ENCODE measurements around the gene USP4. TPM values are rescaled to one million over a fixed set of nuclear protein-coding genes. Genes with fewer than 3 reads are reported as not detected.

USP4 gene
- total RNA-seq, 4 donors from 2014 or later = 29.9 to 34.2 (median 31.5) TPM

DNA sequence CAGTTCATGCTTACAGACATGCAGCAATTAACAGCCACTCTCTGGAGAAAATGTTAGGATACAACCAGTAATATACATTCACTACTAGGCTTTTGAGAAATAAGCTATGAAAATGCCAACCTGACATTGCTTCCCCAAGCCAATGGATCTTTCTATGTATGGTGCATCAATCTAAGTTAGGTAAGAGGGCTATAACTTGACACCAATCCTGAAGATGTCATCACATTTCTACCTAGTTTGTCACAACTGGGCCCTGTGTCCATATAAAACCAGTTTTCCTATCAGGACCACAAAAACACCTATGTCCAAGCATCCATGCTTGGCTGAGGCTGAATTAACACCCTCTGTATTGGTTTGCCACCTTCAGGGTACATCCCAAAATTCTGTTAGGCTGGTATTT lies 32.1 kb upstream of the USP4 start:
- TF ChIP-seq, protein P1, sequence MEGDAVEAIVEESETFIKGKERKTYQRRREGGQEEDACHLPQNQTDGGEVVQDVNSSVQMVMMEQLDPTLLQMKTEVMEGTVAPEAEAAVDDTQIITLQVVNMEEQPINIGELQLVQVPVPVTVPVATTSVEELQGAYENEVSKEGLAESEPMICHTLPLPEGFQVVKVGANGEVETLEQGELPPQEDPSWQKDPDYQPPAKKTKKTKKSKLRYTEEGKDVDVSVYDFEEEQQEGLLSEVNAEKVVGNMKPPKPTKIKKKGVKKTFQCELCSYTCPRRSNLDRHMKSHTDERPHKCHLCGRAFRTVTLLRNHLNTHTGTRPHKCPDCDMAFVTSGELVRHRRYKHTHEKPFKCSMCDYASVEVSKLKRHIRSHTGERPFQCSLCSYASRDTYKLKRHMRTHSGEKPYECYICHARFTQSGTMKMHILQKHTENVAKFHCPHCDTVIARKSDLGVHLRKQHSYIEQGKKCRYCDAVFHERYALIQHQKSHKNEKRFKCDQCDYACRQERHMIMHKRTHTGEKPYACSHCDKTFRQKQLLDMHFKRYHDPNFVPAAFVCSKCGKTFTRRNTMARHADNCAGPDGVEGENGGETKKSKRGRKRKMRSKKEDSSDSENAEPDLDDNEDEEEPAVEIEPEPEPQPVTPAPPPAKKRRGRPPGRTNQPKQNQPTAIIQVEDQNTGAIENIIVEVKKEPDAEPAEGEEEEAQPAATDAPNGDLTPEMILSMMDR (IDR thresholded peaks at IDR 0.05) = no peak
- TF ChIP-seq POLR2A (IDR thresholded peaks at IDR 0.05) = no peak
- H3K4me3 ChIP-seq (ENCODE audit: low read depth, poor library complexity, severe bottlenecking) = no peak overlapping the region
- no peak for DNase-seq (ENCODE audit: low spot score in 2 of 2)
- intact Hi-C loops (cut with DNase I; ENCODE audit: low total_unique reads) = no loop called here

DNA sequence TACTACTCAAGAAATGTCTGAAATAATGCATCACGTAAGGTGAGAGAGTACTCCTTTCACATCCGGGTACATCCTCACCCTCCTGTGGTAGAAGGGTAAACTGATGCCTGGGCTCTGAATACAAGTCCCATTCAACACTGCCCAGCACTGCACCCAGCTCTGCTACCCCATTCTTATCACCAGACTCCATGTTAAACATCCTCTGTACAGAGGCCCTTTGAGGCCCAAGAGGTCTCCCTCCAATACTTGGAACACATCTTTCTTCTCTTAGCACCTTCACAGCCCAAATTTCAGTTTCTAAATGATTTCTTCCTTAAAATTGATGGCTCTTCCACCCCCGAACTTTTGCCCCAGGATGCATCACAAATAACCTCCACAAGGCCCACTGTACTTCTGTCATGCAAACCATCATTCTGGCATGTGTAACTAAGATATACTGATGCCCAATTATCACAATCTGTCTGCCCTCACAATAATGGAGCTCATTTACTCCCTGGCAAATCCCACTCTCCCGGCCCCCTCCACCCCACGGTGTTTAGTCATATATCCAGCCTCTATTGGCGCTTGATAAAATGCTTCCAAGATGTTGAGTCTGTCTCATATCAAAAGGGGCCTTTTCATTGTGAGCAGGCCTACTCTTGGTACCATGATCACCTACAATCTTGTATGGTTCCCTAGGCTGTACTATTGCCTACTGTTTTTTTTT lies 30.9 kb upstream of the USP4 start:
- intact Hi-C loops (cut with DNase I; ENCODE audit: low total_unique reads) = no loop called here
- 89 to 91% methylated on average over 6 of the region's 6 CpGs for WGBS, 2 donors
- H3K4me3 ChIP-seq (ENCODE audit: low read depth, poor library complexity, severe bottlenecking) = no peak overlapping the region
- TF ChIP-seq, protein P1 (IDR thresholded peaks at IDR 0.05) = no peak
- TF ChIP-seq POLR2A (IDR thresholded peaks at IDR 0.05) = no peak
- DNase-seq (ENCODE audit: low spot score in 2 of 2) = no peak

DNA sequence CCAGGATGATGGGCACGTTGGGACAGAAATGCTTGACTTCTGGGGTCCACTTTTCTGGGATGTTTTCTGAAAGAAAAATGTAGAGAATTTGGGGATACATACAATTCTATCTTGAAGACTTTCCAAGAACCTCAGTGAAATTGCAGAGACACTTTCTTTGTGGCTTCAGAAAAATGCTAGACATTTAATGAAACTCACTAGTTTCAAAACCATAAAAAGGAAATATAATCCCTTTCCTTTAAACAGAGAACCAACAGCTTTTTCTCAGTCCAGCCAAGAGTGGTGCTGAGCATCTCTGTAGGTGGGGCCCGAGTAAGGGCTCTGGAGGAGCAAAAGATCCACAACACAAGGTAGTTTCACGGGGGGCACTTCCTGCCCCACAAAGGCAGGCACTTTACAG lies 22.7 kb upstream of the USP4 start:
- DNase-seq (ENCODE audit: low spot score in 2 of 2) = no peak
- TF ChIP-seq, protein P1 (IDR thresholded peaks at IDR 0.05) = no peak
- no peak for TF ChIP-seq POLR2A (IDR thresholded peaks at IDR 0.05)
- intact Hi-C loops (cut with DNase I; ENCODE audit: low total_unique reads) = no loop called here
- WGBS, 2 donors = 78 to 84% methylated on average over 3 of the region's 3 CpGs
- no peak overlapping the region for H3K4me3 ChIP-seq (ENCODE audit: low read depth, poor library complexity, severe bottlenecking)

DNA sequence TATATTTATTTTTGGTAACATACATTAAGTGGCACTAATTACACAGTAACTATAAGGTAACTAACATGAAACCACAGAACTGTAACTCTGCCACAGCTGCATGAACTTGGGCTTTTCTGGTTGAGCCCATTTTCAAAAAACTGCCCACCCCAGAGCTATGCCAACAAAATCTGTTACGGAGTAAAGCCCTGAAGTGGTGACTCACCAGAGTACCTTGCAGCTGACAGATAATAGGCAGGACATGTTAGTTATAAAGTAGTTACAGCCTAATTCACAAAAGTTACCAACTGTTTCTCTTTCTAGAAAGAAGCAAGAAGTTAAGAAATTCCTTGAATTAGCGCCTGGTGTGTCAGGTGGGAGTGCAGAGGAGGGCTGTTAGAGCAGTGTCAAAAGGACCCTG lies 19.8 kb upstream of the USP4 start:
- no peak overlapping the region for H3K4me3 ChIP-seq (ENCODE audit: low read depth, poor library complexity, severe bottlenecking)
- TF ChIP-seq, protein P1 (IDR thresholded peaks at IDR 0.05) = no peak
- TF ChIP-seq POLR2A (IDR thresholded peaks at IDR 0.05) = no peak
- no peak for DNase-seq (ENCODE audit: low spot score in 2 of 2)
- intact Hi-C loops (cut with DNase I; ENCODE audit: low total_unique reads) = no loop called here
- WGBS, 2 donors = 65 to 74% methylated on average over 2 of the region's 2 CpGs

DNA sequence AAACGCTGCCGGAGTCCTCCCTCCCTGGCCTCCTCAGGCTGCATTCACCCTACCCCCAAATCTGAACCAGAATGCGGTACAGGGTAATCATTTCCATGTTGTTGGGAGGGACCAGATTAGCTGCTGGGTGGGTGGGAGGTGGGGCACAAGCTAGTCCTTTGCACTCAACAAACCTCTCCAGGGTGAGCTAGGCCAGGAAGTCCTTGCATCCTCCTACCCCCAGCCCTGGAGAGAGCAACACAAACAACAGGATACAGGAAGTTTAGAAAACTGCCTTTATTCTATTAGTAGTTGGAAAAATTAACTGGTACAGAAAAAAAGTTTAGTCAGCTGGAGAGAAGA lies 19.0 kb upstream of the USP4 start:
- no peak overlapping the region for H3K4me3 ChIP-seq (ENCODE audit: low read depth, poor library complexity, severe bottlenecking)
- DNase-seq (ENCODE audit: low spot score in 2 of 2) = no peak
- intact Hi-C loops (cut with DNase I; ENCODE audit: low total_unique reads) = no loop called here
- no peak for TF ChIP-seq POLR2A (IDR thresholded peaks at IDR 0.05)
- TF ChIP-seq, protein P1 (IDR thresholded peaks at IDR 0.05) = no peak
- 0 to 21% methylated on average over 2 to 3 of the region's 3 CpGs for WGBS, 2 donors

Data from lower leg skin (tissue), 4 donors.